PC-9 (cell line): ENCODE results near the gene ITK.

Experiments
- EZH2 ChIP-seq: fragments of 200-600 bp; sonication (generic); IDR thresholded peaks from 2 replicates; pipeline ENCODE4 v1.8.0; 2017; ENCODE audit warnings: antibody characterized with exemption, low read depth
- TF ChIP-seq, protein P1 (sequence below): fragments of 200-600 bp; sonication (generic); conservative IDR thresholded peaks from 2 replicates; pipeline ENCODE4 v1.6.1; 2017; ENCODE audit warnings: mixed run types, antibody characterized with exemption, mild to moderate bottlenecking, moderate library complexity

GRCh38 chr5:157196045-157196444, 15.4 kb downstream of the ITK start:
- TF ChIP-seq, protein P1, sequence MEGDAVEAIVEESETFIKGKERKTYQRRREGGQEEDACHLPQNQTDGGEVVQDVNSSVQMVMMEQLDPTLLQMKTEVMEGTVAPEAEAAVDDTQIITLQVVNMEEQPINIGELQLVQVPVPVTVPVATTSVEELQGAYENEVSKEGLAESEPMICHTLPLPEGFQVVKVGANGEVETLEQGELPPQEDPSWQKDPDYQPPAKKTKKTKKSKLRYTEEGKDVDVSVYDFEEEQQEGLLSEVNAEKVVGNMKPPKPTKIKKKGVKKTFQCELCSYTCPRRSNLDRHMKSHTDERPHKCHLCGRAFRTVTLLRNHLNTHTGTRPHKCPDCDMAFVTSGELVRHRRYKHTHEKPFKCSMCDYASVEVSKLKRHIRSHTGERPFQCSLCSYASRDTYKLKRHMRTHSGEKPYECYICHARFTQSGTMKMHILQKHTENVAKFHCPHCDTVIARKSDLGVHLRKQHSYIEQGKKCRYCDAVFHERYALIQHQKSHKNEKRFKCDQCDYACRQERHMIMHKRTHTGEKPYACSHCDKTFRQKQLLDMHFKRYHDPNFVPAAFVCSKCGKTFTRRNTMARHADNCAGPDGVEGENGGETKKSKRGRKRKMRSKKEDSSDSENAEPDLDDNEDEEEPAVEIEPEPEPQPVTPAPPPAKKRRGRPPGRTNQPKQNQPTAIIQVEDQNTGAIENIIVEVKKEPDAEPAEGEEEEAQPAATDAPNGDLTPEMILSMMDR: no peak
- TF ChIP-seq EZH2: no peak
